Lower leg skin (tissue), 4 donors: Measurements from ENCODE around the gene PAK2. TPM values are rescaled to one million over a fixed set of nuclear protein-coding genes. Genes with fewer than 3 reads are reported as not detected.

ENCODE experiments used
- DNase-seq, 2 donors: peaks; one replicate each; pipeline ENCODE4 v3.0.0-alpha.2; 2019; ENCODE audit warnings: low spot score in 2 of 2
- H3K4me3 ChIP-seq: fragments of 200-600 bp; sonication (generic); 2 replicates; pipeline ENCODE4 v1.5.1; 2017; ENCODE audit warnings: mild to moderate bottlenecking, low read depth; ENCODE audit not compliant: poor library complexity, severe bottlenecking
- POLR2A ChIP-seq, 2 donors: fragments of 450-650 bp; IDR thresholded peaks; one replicate each; pipeline ENCODE4 v1.6.1; 2016 to 2017; ENCODE audit warnings: antibody characterized with exemption in 2 of 2, mild to moderate bottlenecking in 1 of 2, moderate library complexity in 1 of 2
- WGBS, 2 donors: methylation state at CpG; one replicate each; pipeline ENCODE4 v1.1.5; 2018; 5-methylcytosine and 5-hydroxymethylcytosine counted together
- intact Hi-C: fragments of 100-400 bp; cut with DNase I; formaldehyde crosslinking; loops from one replicate; pipeline ENCODE4 v1.15.0; 2023; ENCODE audit warnings: low total_unique reads
- total RNA-seq, 4 donors: library from RNA; depleted of rRNA; stranded (reverse); fragments of >200 nt; gene quantifications; one replicate each; pipeline ENCODE4 v1.1.0, GENCODE V29; 2016
- TF ChIP-seq, protein P1 (sequence below), 3 donors: fragments of 450-650 bp; IDR thresholded peaks; one replicate each; pipeline ENCODE4 v1.5.1; 2016; ENCODE audit warnings: antibody characterized with exemption in 3 of 3, mild to moderate bottlenecking in 3 of 3, moderate library complexity in 2 of 3

Gene PAK2
- total RNA-seq, 4 donors from 2014 or later = 25.3 to 39.0 (median 32.8) TPM

DNA sequence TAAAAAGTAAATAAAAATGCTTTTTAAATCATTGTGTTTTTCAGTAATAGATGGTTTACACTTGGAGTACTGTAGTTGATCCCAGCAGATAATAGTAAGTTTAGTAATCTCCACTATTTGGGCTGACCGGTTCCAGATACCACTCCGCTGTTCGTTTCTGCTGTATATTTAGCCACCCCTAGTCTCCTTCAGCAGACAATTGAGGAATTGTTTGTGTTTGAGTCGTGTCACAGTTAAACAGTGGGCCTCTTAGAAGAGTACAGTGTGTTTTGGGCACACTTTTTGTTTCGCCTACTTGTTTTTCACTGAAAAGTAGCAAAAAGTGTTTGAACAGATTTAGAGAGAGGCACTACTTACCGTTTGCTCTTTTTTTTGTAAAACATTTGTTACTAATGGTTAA is 33.2 kb downstream of the PAK2 start:
- intact Hi-C loops = no loop called here
- H3K4me3 ChIP-seq = no peak overlapping the region
- DNase-seq = no peak
- 92 to 93% methylated on average over 6 of the region's 6 CpGs for WGBS, 2 donors
- no peak for TF ChIP-seq POLR2A (IDR thresholded peaks at IDR 0.05)
- TF ChIP-seq, protein P1, sequence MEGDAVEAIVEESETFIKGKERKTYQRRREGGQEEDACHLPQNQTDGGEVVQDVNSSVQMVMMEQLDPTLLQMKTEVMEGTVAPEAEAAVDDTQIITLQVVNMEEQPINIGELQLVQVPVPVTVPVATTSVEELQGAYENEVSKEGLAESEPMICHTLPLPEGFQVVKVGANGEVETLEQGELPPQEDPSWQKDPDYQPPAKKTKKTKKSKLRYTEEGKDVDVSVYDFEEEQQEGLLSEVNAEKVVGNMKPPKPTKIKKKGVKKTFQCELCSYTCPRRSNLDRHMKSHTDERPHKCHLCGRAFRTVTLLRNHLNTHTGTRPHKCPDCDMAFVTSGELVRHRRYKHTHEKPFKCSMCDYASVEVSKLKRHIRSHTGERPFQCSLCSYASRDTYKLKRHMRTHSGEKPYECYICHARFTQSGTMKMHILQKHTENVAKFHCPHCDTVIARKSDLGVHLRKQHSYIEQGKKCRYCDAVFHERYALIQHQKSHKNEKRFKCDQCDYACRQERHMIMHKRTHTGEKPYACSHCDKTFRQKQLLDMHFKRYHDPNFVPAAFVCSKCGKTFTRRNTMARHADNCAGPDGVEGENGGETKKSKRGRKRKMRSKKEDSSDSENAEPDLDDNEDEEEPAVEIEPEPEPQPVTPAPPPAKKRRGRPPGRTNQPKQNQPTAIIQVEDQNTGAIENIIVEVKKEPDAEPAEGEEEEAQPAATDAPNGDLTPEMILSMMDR (IDR thresholded peaks at IDR 0.05) = no peak

DNA sequence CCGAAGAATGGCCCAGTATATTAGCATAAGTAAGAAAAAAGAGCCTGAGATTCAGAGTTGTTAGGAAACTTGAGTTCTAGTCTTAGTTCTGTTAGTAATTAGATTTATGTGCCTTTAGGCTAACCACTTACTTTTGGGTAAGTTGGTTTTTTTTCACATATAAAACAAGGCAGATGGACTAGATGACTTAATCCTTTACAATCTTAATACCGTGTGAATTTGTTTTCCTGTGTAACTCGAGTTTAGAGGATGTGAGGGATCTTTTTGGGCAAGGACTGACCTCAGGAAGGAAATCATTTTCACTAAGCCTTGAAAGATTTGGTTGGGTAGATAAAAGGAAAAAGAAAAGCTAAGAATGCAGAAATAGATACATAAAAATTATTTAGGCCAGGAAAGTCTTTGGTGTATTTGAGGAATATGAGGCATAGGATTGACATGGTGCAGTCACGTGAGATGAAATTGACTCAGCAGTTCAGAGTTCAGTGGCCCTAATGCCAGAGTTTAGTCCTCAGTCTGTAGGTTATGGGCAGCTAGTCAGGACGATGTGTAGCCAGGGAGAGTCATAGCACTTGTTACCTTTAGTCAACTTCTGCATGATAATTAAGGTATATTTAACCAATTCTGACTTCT is 34.6 kb downstream of the PAK2 start:
- DNase-seq = no peak
- no peak for TF ChIP-seq POLR2A (IDR thresholded peaks at IDR 0.05)
- TF ChIP-seq, protein P1 (IDR thresholded peaks at IDR 0.05) = no peak
- H3K4me3 ChIP-seq = no peak overlapping the region
- 58 to 62% methylated on average over 5 of the region's 5 CpGs for WGBS, 2 donors
- intact Hi-C loops = no loop called here

DNA sequence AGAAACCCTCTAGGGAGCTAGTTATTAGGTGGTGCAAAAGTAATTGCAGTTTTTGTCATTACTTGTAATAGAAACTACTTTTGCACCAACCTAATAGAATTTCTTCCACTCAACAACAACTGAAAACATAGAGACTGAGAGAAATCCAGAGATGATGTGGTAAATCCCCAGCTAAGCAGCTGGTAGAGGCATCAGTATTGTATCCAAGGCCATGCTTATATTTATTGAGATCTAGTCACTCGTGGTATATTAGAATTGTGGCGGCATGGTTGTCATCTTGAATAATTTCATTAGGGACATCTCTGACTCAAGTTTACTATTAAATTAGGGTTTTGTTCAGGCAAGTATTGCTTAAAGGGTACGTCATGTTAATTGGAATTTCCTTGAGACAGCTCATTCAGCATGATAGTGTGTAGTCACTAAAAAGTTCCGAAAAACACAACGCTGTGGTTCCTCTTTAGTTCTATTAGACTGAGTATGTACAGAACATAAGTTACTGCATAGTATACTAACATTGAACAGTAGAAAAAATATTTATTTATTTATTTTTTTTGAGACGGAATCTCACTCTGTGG is 35.3 kb downstream of the PAK2 start:
- no peak overlapping the region for H3K4me3 ChIP-seq
- WGBS, 2 donors = 91 to 92% methylated on average over 6 of the region's 6 CpGs
- intact Hi-C loops = no loop called here
- DNase-seq = no peak
- TF ChIP-seq POLR2A (IDR thresholded peaks at IDR 0.05) = no peak
- TF ChIP-seq, protein P1 (IDR thresholded peaks at IDR 0.05) = no peak

DNA sequence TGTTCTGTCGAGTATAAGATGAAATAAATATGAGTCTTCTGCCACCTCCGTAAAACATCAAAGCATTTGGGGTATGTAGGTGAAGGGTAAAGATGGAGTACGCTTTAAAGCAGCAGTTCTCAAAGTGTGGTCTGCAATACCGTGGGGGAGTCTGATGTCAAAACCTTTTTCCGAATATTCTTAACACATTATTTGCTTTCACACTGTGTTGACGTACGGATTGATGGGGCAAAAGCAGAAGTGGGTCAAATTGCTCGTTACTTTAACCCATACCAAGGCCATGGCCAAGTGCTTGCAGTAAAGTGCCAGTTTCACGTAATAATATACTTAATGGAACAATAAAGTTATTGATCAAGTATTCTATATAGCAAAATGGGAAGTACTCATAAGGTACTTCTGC is 36.3 kb downstream of the PAK2 start:
- WGBS, 2 donors = 91 to 92% methylated on average over 9 of the region's 9 CpGs
- H3K4me3 ChIP-seq = no peak overlapping the region
- TF ChIP-seq, protein P1 (IDR thresholded peaks at IDR 0.05) = no peak
- TF ChIP-seq POLR2A (IDR thresholded peaks at IDR 0.05) = no peak
- no peak for DNase-seq
- intact Hi-C loops = no loop called here

DNA sequence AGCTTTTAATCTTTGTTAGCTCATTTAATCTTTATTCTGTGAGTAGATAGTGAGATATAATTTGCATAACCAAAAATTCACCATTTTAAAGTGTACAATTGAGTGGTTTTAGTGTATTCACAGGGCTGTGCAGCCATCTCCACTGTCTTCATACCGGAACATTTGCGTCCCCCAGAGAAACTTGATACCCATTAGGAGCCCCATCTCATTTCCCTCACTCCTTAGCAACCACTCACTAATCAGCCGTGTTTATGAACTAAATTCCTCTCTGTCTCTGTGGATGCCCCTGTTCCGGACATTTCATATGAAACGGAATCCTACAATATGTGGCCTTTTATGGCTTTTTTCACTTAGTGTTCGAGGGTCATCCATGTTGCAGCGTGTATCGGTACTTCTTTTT is 38.2 kb downstream of the PAK2 start:
- 96 to 97% methylated on average over 8 of the region's 8 CpGs for WGBS, 2 donors
- no peak for TF ChIP-seq POLR2A (IDR thresholded peaks at IDR 0.05)
- TF ChIP-seq, protein P1 (IDR thresholded peaks at IDR 0.05) = no peak
- intact Hi-C loops = no loop called here
- H3K4me3 ChIP-seq = no peak overlapping the region
- no peak for DNase-seq

DNA sequence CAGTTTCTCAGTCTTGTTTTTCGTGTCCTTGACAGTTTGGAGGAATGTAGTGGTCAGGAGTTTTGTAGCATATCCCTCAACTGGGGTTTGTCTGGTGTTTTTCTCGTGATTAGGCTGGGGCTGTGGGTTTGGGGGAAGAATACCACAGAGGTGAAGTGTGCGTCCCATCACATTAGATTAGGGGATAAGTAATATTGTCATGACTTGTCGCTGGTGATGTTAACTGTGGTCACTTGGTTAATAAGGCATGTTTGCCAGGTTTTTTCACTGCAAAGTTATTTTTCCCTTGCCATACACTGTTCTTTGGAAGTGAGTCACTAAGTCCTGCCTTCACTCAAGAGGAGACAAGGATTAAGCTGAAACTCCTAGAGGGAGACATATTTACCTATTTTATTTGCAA is 39.1 kb downstream of the PAK2 start:
- TF ChIP-seq POLR2A (IDR thresholded peaks at IDR 0.05) = no peak
- TF ChIP-seq, protein P1 (IDR thresholded peaks at IDR 0.05) = no peak
- DNase-seq = no peak
- no peak overlapping the region for H3K4me3 ChIP-seq
- intact Hi-C loops = no loop called here
- WGBS, 2 donors = 74 to 75% methylated on average over 4 of the region's 4 CpGs
